Activated CD4-positive, alpha-beta T cell treated with anti-CD3 and anti-CD28 coated beads, Interleukin-2, amount 10 ng/mL, durations not matched to agents 7 days and 5 days (primary cell): ENCODE data around the gene CCL13. TPM values are rescaled to one million over a fixed set of nuclear protein-coding genes. Genes with fewer than 3 reads are reported as not detected.

Experiments used
- CTCF ChIA-PET: fragments of 350-600 bp; sonication (Branson Sonifier 250); formaldehyde crosslinking; loops from one replicate; lab custom pipeline; 2021; ENCODE audit warnings: antibody characterized with exemption; lab: Charles Lee
- POLR2A ChIA-PET: fragments of 350-600 bp; sonication (Branson Sonifier 250); formaldehyde crosslinking; loops from one replicate; lab custom pipeline; 2021; ENCODE audit warnings: antibody characterized with exemption; lab: Charles Lee
- DNase-seq: peaks from one replicate; pipeline ENCODE4 v3.0.0-alpha.2; 2020
- H3K27ac Mint-ChIP-seq: one replicate; pipeline ENCODE4 v1.8.0; 2021; ENCODE audit warnings: mild to moderate bottlenecking, moderate library complexity, mixed read lengths
- H3K27me3 Mint-ChIP-seq: one replicate; pipeline ENCODE4 v1.8.0; 2021; ENCODE audit warnings: mixed read lengths
- H3K36me3 Mint-ChIP-seq: one replicate; pipeline ENCODE4 v1.8.0; 2021; ENCODE audit warnings: low read depth, mixed read lengths
- H3K4me1 Mint-ChIP-seq: one replicate; pipeline ENCODE4 v1.8.0; 2021; ENCODE audit warnings: mixed read lengths
- H3K4me3 Mint-ChIP-seq: one replicate; pipeline ENCODE4 v1.8.0; 2021; ENCODE audit warnings: mild to moderate bottlenecking, moderate library complexity, mixed read lengths
- H3K9me3 Mint-ChIP-seq: one replicate; pipeline ENCODE4 v1.8.0; 2021; ENCODE audit warnings: mixed read lengths
- total RNA-seq, 2 experiments: library from RNA; stranded (reverse); gene quantifications; one replicate each; pipeline ENCODE4 v1.2.3, GENCODE V29; 2021

CCL13 gene
- total RNA-seq, 2 experiments from 2014 or later = not detected

DNA sequence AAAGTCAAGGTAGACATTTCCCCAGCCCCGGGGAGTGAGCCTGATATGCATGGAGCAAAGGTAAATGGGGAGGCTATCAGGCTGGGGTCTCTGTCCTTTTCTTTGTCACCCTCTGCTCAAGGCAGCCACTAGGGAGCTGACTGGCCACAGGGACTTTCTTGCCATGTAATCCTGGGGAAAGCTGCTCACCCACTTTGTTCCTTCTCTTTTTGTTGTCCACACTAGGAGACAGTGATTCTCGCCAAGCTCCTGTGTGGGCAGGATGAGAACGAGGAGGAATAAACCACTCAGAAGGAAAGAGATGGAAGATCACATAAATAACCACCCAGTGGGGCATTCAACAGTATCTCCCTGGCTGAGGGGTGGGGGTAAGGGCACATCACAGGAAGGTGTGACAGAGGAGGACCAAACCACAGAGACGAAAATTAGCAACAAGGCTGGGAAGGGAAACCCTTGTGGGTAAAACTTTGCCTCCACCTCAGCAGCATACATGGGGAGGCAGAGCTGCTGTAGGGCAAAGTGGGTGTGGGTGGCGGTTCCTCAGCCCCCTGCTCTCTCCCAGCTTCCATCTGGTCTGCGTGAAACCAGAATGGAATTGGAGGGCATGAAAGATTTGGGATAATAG lies 33.0 kb downstream of the CCL13 start:
- CTCF ChIA-PET = interaction anchor here (1.0 kb wide), 1 partner anchor 9 kb away, joined by 4 read pairs; no protein-coding TSS in a partner anchor

DNA sequence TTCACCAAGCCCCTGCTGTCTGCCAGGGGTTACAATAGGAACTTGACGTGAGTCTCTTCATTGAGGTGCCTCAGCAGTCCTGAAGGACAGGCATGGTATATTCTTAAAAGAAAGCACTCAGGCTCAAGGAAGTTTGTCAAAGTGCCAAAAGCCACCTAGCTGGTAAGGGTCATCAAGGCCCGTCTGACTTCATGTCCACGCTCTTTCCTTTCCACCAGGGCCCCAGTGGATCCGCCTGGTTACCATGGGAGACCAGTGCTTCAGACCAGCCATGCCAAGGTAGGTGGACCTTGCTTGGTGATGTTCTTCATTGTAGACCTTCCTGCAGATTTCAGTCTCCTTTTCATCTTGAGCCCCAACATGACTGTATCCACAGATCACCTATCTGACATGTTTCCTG lies 34.4 kb downstream of the CCL13 start:
- ChIA-PET POLR2A (no interaction called here), CTCF (no interaction called here)
- no peak overlapping the region for H3K27ac Mint-ChIP-seq
- peaks cover 32% of the 10 kb centered on the region for H3K27me3 Mint-ChIP-seq
- peaks cover 36% of the 10 kb centered on the region for H3K4me1 Mint-ChIP-seq
- H3K36me3 Mint-ChIP-seq = no peaks in the 10 kb centered on the region
- no peak overlapping the region for H3K4me3 Mint-ChIP-seq
- no peaks in the 10 kb centered on the region for H3K9me3 Mint-ChIP-seq
- DNase-seq = no peak

More for the DNA sequence above, 33.0 kb downstream of the CCL13 start:
- POLR2A ChIA-PET = no interaction called here
- DNase-seq = peak; percentile 42
- Mint-ChIP-seq H3K27ac (peak overlapping the region; percentile 78), H3K4me3 (peak overlapping the region; percentile 16), H3K27me3 (peaks cover 28% of the 10 kb centered on the region), H3K36me3 (no peaks in the 10 kb centered on the region), H3K9me3 (no peaks in the 10 kb centered on the region), H3K4me1 (peaks cover 45% of the 10 kb centered on the region)

DNA sequence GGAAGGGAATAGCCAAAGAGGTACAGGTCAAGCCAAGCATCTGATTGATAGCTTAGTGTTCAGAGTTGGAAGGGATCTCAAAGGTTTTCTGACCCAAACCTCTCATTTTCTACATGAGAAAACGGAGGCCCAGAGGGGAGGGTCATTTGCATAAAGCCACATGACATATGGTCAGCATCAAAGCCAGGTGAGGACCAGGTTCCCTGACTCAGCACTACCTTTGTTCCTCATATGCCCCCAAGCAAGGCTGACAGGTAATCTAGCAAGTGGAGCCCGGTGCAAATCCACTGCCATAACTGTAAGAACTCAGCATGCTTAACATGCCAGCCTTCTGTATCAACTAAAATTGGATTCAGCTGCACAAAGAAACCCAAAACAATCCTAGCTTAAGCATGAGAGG lies 35.0 kb downstream of the CCL13 start:
- Mint-ChIP-seq H3K9me3 (no peaks in the 10 kb centered on the region), H3K4me1 (peaks cover 36% of the 10 kb centered on the region), H3K27ac (no peak overlapping the region), H3K4me3 (no peak overlapping the region), H3K36me3 (no peaks in the 10 kb centered on the region), H3K27me3 (peaks cover 34% of the 10 kb centered on the region)
- no peak for DNase-seq
- ChIA-PET POLR2A (no interaction called here), CTCF (no interaction called here)

DNA sequence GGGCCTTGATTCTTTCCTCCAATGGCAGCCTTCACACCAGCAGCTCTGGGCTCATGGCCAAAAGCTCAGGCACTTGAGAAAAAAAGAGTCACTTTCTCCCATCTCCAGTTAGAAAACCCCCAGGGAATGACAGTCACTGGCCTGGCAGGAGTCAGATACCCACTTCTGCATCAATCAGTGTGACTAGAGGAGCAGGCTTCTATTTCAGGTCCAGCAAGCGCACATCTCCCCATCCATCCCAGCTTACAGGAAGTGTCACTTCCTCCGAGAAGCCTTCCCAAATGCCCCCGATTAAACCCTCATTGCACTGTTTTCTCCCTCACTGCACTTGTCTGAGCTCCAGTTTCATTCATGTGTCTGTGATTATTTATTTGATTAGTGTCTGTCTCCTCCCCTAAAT lies 37.1 kb downstream of the CCL13 start:
- H3K36me3 Mint-ChIP-seq = no peaks in the 10 kb centered on the region
- ChIA-PET POLR2A (no interaction called here), CTCF (interaction anchor here (1.1 to 1.3 kb wide), 2 partner anchors 10 to 32 kb away, joined by 4 to 6 read pairs; no protein-coding TSS in a partner anchor)
- peaks cover 27% of the 10 kb centered on the region for H3K4me1 Mint-ChIP-seq
- peaks cover 35% of the 10 kb centered on the region for H3K27me3 Mint-ChIP-seq
- H3K9me3 Mint-ChIP-seq = no peaks in the 10 kb centered on the region
- H3K27ac Mint-ChIP-seq = no peak overlapping the region
- no peak for DNase-seq
- H3K4me3 Mint-ChIP-seq = no peak overlapping the region

DNA sequence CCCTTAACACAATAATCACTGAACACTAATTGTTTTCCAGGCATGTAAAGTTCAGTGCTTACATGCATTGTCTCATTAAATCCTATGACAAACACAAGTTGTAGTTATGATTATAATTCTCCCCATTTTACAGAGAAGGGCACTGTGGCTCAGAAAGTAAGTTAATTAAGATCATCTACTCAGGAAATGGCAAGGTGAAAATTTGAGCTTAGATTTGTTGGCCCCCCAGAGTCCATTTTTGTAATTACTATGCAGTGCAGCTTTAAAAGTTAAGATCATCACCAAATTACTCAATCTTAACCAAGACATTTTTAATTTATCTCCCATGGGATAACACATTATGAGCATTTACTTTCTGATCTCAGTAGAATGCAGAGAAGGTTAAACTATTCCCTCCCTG lies 41.0 kb downstream of the CCL13 start:
- Mint-ChIP-seq H3K27ac (no peak overlapping the region), H3K4me3 (no peak overlapping the region), H3K27me3 (peaks cover 30% of the 10 kb centered on the region), H3K4me1 (peaks cover 35% of the 10 kb centered on the region), H3K36me3 (no peaks in the 10 kb centered on the region), H3K9me3 (no peaks in the 10 kb centered on the region)
- POLR2A ChIA-PET = no interaction called here
- CTCF ChIA-PET = interaction anchor here (1.4 to 1.8 kb wide), 2 partner anchors 10 to 38 kb away, joined by 3 to 8 read pairs; no protein-coding TSS in a partner anchor
- no peak for DNase-seq

DNA sequence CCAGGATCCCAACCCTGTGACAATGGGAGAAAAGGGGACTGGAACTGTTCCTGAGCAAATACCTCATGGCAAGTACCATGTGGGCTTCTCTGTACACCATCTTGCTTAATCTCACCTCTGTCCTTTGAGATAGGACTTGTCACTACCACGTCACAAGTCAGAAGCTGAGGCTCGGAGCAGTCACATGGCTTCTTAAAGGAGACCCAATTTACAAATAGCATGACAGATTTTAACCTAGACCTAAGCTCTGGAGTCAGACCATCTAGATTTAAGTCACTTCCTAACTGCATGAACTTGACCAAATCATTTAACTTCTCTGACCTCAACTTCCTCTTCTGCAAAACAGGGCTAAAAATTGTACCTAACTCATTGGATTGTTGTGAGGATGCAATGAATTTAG lies 42.7 kb downstream of the CCL13 start:
- H3K4me3 Mint-ChIP-seq = no peak overlapping the region
- H3K27ac Mint-ChIP-seq = no peak overlapping the region
- CTCF ChIA-PET = no interaction called here
- POLR2A ChIA-PET = interaction anchor here (0.6 kb wide), 1 partner anchor 740 kb away, joined by 3 read pairs; no protein-coding TSS in a partner anchor
- no peaks in the 10 kb centered on the region for H3K9me3 Mint-ChIP-seq
- H3K4me1 Mint-ChIP-seq = peaks cover 35% of the 10 kb centered on the region
- DNase-seq = peak; percentile 14
- H3K36me3 Mint-ChIP-seq = no peaks in the 10 kb centered on the region
- peaks cover 27% of the 10 kb centered on the region for H3K27me3 Mint-ChIP-seq

DNA sequence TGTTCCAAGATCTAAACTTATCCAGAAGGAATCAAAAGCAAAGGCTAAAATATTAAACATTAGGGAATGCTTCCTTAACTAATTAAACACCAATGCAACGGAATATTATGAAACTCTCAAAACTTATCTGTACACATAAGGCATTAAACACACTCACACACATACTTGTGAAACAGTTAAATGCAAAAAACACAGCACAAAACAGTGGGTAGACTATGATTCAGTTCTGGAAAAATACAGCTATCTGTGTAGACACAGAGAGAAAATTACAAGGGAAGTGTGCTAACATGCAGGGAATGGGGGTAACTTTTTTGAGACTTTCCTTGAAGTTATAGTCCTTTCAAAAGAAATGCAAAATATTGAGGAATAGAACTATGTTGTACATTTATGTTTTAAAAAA lies 43.4 kb downstream of the CCL13 start:
- Mint-ChIP-seq H3K4me1 (peaks cover 35% of the 10 kb centered on the region), H3K27me3 (peaks cover 23% of the 10 kb centered on the region), H3K36me3 (no peaks in the 10 kb centered on the region), H3K4me3 (no peak overlapping the region), H3K9me3 (no peaks in the 10 kb centered on the region), H3K27ac (no peak overlapping the region)
- CTCF ChIA-PET = interaction anchor here (0.7 to 1.2 kb wide), 3 partner anchors 11 to 138 kb away, joined by 3 read pairs; no protein-coding TSS in a partner anchor
- DNase-seq = no peak
- POLR2A ChIA-PET = interaction anchor here (0.6 kb wide), 2 partner anchors 33 to 741 kb away, joined by 3 read pairs; no protein-coding TSS in a partner anchor

DNA sequence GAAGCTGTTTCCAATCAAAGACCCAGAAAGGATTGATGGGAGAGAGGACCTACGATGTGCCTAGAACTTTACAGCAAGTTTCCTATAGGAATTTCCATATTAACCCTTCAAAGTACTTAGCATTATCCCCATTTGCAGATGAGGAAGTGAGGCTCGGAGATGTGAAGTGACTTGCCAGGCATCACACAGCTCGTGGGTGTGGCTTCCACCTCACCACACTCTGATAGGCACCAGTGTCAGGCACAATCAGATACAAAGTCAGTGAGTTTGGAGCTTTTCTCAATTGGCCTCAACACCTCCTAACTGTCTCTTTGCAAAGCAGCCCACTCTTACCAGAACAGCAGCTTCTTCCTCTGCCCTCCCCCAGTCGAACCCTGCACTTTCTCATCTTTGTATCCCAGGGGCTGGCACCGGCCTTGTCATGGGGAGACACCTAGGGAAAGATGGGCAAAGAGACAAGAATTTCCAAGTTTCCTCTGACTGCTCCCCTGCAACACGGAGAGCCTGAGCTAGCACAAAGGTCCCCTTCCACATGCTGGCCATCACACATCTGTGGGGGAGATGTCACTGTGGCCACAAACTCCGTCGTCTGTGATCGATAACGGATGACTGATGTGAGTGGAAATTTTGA lies 44.1 kb downstream of the CCL13 start:
- H3K4me3 Mint-ChIP-seq = no peak overlapping the region
- CTCF ChIA-PET = interaction anchor here (0.7 to 1.2 kb wide), 3 partner anchors 10 to 137 kb away, joined by 3 read pairs; no protein-coding TSS in a partner anchor
- no peak overlapping the region for H3K27ac Mint-ChIP-seq
- no peaks in the 10 kb centered on the region for H3K9me3 Mint-ChIP-seq
- DNase-seq = no peak
- peaks cover 35% of the 10 kb centered on the region for H3K4me1 Mint-ChIP-seq
- POLR2A ChIA-PET = interaction anchor here (0.6 kb wide), 1 partner anchor 32 kb away, joined by 3 read pairs; no protein-coding TSS in a partner anchor
- no peaks in the 10 kb centered on the region for H3K36me3 Mint-ChIP-seq
- peaks cover 18% of the 10 kb centered on the region for H3K27me3 Mint-ChIP-seq

DNA sequence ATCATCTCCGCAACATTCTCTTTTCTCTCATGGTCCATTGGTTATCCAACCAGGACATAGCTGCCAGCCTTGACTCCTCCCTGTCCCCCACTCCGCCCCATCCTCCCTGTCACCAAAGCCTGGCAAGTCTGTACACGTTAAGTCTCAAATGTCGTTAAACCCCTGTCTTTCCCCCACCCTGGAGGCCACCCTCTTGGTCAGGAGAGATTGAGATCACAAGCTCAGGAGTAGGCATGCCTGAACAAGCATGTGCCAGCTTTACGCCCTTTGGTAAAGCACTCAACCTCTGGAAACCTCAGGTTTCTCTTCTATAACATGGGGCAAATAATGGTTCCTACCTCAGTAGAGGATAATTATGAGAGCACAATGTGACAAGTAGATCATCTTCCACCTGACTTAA lies 44.9 kb downstream of the CCL13 start:
- no peak overlapping the region for H3K27ac Mint-ChIP-seq
- DNase-seq = no peak
- peaks cover 35% of the 10 kb centered on the region for H3K4me1 Mint-ChIP-seq
- no peaks in the 10 kb centered on the region for H3K36me3 Mint-ChIP-seq
- no peak overlapping the region for H3K4me3 Mint-ChIP-seq
- CTCF ChIA-PET = interaction anchor here (1.0 to 1.7 kb wide), 2 partner anchors 11 to 17 kb away, joined by 3 to 4 read pairs; no protein-coding TSS in a partner anchor
- POLR2A ChIA-PET = no interaction called here
- H3K9me3 Mint-ChIP-seq = no peaks in the 10 kb centered on the region
- H3K27me3 Mint-ChIP-seq = peaks cover 14% of the 10 kb centered on the region

DNA sequence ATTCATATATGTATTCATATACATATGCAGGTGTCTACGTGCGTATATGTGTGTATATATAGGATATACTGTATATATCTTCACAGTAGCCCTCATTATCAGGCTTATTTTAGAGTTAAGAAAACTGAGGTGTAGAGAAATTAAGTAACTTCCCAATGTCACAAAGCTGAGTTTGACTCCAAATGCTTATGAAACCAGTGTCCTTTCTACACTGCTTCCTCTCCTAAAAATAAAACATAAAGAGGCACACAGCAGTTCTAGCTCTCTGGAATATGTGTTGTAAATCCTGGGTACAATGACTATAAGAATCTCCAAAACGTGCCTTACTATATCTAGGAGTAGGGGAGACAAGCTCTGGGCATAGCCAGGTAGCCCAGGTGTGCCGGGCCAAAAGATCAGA lies 46.7 kb downstream of the CCL13 start:
- DNase-seq = no peak
- Mint-ChIP-seq H3K9me3 (no peaks in the 10 kb centered on the region), H3K4me1 (peaks cover 31% of the 10 kb centered on the region), H3K4me3 (no peak overlapping the region), H3K27me3 (peaks cover 11% of the 10 kb centered on the region), H3K36me3 (no peaks in the 10 kb centered on the region), H3K27ac (no peak overlapping the region)
- POLR2A ChIA-PET = no interaction called here
- CTCF ChIA-PET = interaction anchor here (0.9 to 1.0 kb wide), 2 partner anchors 11 to 17 kb away, joined by 3 read pairs; no protein-coding TSS in a partner anchor

DNA sequence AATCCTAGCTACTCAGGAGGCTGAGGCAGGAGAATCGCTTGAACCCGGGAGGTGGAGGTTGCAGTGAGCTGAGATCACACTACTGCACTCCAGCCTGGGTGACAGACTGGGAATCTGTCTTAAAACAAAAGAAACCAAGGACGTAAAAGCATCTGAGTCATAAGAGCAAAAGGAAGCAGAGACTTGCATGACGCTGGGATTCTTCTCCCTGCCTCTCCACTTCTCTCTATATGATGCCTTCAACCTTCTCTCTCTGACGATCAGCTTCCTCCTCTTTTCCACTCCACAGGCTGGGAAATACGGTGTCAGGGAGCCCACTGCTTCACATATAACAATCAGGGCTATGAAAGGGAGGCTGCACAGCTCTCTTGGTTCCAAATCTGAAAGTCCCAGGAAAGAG lies 49.9 kb downstream of the CCL13 start:
- no peaks in the 10 kb centered on the region for H3K36me3 Mint-ChIP-seq
- no peak overlapping the region for H3K4me3 Mint-ChIP-seq
- DNase-seq = no peak
- H3K27me3 Mint-ChIP-seq = peaks cover 25% of the 10 kb centered on the region
- no peaks in the 10 kb centered on the region for H3K9me3 Mint-ChIP-seq
- peaks cover 5% of the 10 kb centered on the region for H3K4me1 Mint-ChIP-seq
- POLR2A ChIA-PET = no interaction called here
- CTCF ChIA-PET = interaction anchor here (0.9 kb wide), 1 partner anchor 10 kb away, joined by 3 read pairs; no protein-coding TSS in a partner anchor
- no peak overlapping the region for H3K27ac Mint-ChIP-seq
